GM23338 (cell line): ENCODE results near the gene GRIK4. TPM values are rescaled to one million over a fixed set of nuclear protein-coding genes. Genes with fewer than 3 reads are reported as not detected.

Experiments
- ATAC-seq: fragments of 200-7000 bp; cut with Tn5 transposase; 3 replicates; pipeline ENCODE4 v1.9.1; 2020
- DNase-seq: peaks from one replicate; pipeline ENCODE4 v3.0.0-alpha.2; 2015; ENCODE audit warnings: low spot score
- H2AFZ ChIP-seq: fragments of 200-600 bp; sonication (generic); 2 replicates; pipeline ENCODE4 v1.8.0; 2016; ENCODE audit warnings: antibody characterized with exemption, mild to moderate bottlenecking, moderate library complexity
- H3F3A ChIP-seq: fragments of 200-600 bp; sonication (generic); replicated peaks from 2 replicates; pipeline ENCODE4 v1.8.0; 2017; ENCODE audit warnings: antibody characterized with exemption, mixed run types, low read depth
- H3K27ac ChIP-seq: fragments of 200-600 bp; sonication (generic); 2 replicates; pipeline ENCODE4 v1.6.1; 2016; ENCODE audit warnings: low read depth
- H3K27me3 ChIP-seq: fragments of 200-600 bp; sonication (generic); 2 replicates; pipeline ENCODE4 v1.8.0; 2016; ENCODE audit warnings: mild to moderate bottlenecking, mixed run types, moderate library complexity; ENCODE audit not compliant: insufficient read depth
- H3K36me3 ChIP-seq: fragments of 200-600 bp; sonication (generic); 2 replicates; pipeline ENCODE4 v1.8.0; 2016; ENCODE audit warnings: mild to moderate bottlenecking; ENCODE audit not compliant: insufficient read depth
- H3K4me1 ChIP-seq: fragments of 200-600 bp; sonication (generic); 2 replicates; pipeline ENCODE4 v1.8.0; 2016; ENCODE audit warnings: mild to moderate bottlenecking, moderate library complexity; ENCODE audit not compliant: insufficient read depth
- H3K4me2 ChIP-seq: fragments of 200-600 bp; sonication (generic); 2 replicates; pipeline ENCODE4 v1.7.1; 2017; ENCODE audit warnings: mixed run types
- H3K4me3 ChIP-seq: fragments of 200-600 bp; sonication (generic); 2 replicates; pipeline ENCODE4 v1.6.1; 2016; ENCODE audit warnings: mixed run types
- H3K79me2 ChIP-seq: fragments of 200-600 bp; sonication (generic); replicated peaks from 2 replicates; pipeline ENCODE4 v1.8.0; 2017; ENCODE audit warnings: mild to moderate bottlenecking; ENCODE audit not compliant: insufficient read depth
- H3K9me2 ChIP-seq: fragments of 200-600 bp; sonication (generic); 2 replicates; pipeline ENCODE4 v1.8.0; 2017; ENCODE audit not compliant: insufficient read depth
- H4K20me1 ChIP-seq: fragments of 200-600 bp; sonication (generic); replicated peaks from 2 replicates; pipeline ENCODE4 v1.8.0; 2017; ENCODE audit warnings: mild to moderate bottlenecking; ENCODE audit not compliant: insufficient read depth
- H3K27ac Mint-ChIP-seq: 2 replicates; pipeline ENCODE4 v1.8.0; 2020; ENCODE audit warnings: inconsistent platforms, mild to moderate bottlenecking, moderate library complexity, mixed read lengths
- H3K27me3 Mint-ChIP-seq: 3 replicates; pipeline ENCODE4 v1.8.0; 2022; ENCODE audit warnings: low read depth, mild to moderate bottlenecking, moderate library complexity, mixed read lengths, inconsistent platforms; ENCODE audit not compliant: insufficient read depth, poor library complexity
- H3K36me3 Mint-ChIP-seq: 3 replicates; pipeline ENCODE4 v1.8.0; 2021; ENCODE audit warnings: low read depth, mild to moderate bottlenecking, inconsistent platforms, moderate library complexity, mixed read lengths
- H3K4me1 Mint-ChIP-seq: 3 replicates; pipeline ENCODE4 v1.8.0; 2020; ENCODE audit warnings: mild to moderate bottlenecking, inconsistent platforms, mixed read lengths
- H3K4me3 Mint-ChIP-seq: 3 replicates; pipeline ENCODE4 v1.8.0; 2021; ENCODE audit warnings: moderate library complexity, mild to moderate bottlenecking, inconsistent platforms, mixed read lengths
- H3K9me3 Mint-ChIP-seq: 3 replicates; pipeline ENCODE4 v1.8.0; 2020; ENCODE audit warnings: moderate library complexity, mild to moderate bottlenecking, inconsistent platforms, mixed read lengths
- JUNB ChIP-seq: IDR thresholded peaks from one replicate; pipeline ENCODE4 v1.6.1; 2016; ENCODE audit warnings: antibody characterized with exemption; ENCODE audit not compliant: unreplicated experiment
- POLR2AphosphoS5 ChIP-seq: IDR thresholded peaks from 2 replicates; pipeline ENCODE4 v1.6.1; 2016; ENCODE audit warnings: antibody characterized with exemption, low read depth
- STAT1 ChIP-seq: IDR thresholded peaks from one replicate; pipeline ENCODE4 v1.6.1; 2016; ENCODE audit warnings: antibody characterized with exemption; ENCODE audit not compliant: unreplicated experiment
- ZNF114 ChIP-seq: fragments of 250-450 bp; sonication (Bioruptor Pico); IDR thresholded peaks from 2 replicates; pipeline ENCODE4 v1.5.0; 2020; ENCODE audit warnings: mild to moderate bottlenecking, moderate library complexity
- ZNF331 ChIP-seq: fragments of 250-450 bp; sonication (Bioruptor Pico); IDR thresholded peaks from 2 replicates; pipeline ENCODE4 v1.5.0; 2020; ENCODE audit warnings: low read depth, mild to moderate bottlenecking, moderate library complexity
- polyA plus RNA-seq: library from polyadenylated mRNA; unstranded; fragments of >200 nt; fragmentation: Nextera tagmentation; extraction: Ambion mirVana; gene quantifications from 2 replicates; pipeline ENCODE4 v1.2.1, GENCODE V29; 2016
- total RNA-seq: library from RNA; depleted of rRNA; stranded (reverse); fragments of >200 nt; shearing (Covaris generic); gene quantifications from 2 replicates; pipeline ENCODE4 v1.2.3, GENCODE V29; 2014
- TF ChIP-seq, protein P1 (sequence below): IDR thresholded peaks from 2 replicates; pipeline ENCODE4 v1.6.1; 2016; ENCODE audit warnings: antibody characterized with exemption
- TF ChIP-seq, protein P2 (sequence below): fragments of 250-450 bp; sonication (Bioruptor Pico); IDR thresholded peaks from 2 replicates; pipeline ENCODE4 v1.5.0; 2020; ENCODE audit warnings: mild to moderate bottlenecking, moderate library complexity

GRIK4 gene
- total and polyA plus RNA-seq, 2 experiments from 2014 or later: 0.63 to 2.2 TPM

DNA sequence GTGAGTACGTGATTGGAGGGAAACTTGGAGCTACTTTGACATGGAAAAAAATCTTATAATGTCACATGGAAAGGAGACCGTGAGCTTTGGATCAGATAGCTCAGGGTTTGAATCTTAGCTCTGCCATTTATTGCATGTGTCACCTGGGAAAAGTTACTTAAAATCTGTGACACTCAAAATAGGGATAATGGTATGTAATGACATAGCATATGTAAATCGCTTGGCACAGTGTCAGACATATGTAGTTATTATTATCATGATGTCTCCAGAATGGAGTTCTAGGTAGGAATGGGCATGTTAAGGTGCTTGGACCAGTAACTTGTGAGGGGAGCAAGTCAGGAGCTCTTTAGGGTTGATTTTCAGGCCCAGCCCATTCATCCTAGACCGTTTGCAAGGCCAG, 75.8 kb downstream of the GRIK4 start:
- no peaks in the 10 kb centered on the region for H3K27me3 ChIP-seq
- no peak overlapping the region for H3K27ac Mint-ChIP-seq
- DNase-seq: no peak
- peaks cover 17% of the 10 kb centered on the region for H3K4me1 Mint-ChIP-seq
- H4K20me1 ChIP-seq: no peaks in the 10 kb centered on the region
- peaks cover 16% of the 10 kb centered on the region for H3K9me3 Mint-ChIP-seq
- no peak overlapping the region for H2AFZ ChIP-seq
- no peaks in the 10 kb centered on the region for H3K79me2 ChIP-seq
- H3K27ac ChIP-seq: no peak overlapping the region
- H3K4me3 Mint-ChIP-seq: no peak overlapping the region
- TF ChIP-seq ZNF331 (CRISPR knock-in tag): no peak
- no peak for TF ChIP-seq JUNB
- TF ChIP-seq POLR2AphosphoS5: no peak
- TF ChIP-seq ZNF114: no peak
- TF ChIP-seq, protein P1, sequence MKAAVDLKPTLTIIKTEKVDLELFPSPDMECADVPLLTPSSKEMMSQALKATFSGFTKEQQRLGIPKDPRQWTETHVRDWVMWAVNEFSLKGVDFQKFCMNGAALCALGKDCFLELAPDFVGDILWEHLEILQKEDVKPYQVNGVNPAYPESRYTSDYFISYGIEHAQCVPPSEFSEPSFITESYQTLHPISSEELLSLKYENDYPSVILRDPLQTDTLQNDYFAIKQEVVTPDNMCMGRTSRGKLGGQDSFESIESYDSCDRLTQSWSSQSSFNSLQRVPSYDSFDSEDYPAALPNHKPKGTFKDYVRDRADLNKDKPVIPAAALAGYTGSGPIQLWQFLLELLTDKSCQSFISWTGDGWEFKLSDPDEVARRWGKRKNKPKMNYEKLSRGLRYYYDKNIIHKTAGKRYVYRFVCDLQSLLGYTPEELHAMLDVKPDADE: no peak
- TF ChIP-seq, protein P2, sequence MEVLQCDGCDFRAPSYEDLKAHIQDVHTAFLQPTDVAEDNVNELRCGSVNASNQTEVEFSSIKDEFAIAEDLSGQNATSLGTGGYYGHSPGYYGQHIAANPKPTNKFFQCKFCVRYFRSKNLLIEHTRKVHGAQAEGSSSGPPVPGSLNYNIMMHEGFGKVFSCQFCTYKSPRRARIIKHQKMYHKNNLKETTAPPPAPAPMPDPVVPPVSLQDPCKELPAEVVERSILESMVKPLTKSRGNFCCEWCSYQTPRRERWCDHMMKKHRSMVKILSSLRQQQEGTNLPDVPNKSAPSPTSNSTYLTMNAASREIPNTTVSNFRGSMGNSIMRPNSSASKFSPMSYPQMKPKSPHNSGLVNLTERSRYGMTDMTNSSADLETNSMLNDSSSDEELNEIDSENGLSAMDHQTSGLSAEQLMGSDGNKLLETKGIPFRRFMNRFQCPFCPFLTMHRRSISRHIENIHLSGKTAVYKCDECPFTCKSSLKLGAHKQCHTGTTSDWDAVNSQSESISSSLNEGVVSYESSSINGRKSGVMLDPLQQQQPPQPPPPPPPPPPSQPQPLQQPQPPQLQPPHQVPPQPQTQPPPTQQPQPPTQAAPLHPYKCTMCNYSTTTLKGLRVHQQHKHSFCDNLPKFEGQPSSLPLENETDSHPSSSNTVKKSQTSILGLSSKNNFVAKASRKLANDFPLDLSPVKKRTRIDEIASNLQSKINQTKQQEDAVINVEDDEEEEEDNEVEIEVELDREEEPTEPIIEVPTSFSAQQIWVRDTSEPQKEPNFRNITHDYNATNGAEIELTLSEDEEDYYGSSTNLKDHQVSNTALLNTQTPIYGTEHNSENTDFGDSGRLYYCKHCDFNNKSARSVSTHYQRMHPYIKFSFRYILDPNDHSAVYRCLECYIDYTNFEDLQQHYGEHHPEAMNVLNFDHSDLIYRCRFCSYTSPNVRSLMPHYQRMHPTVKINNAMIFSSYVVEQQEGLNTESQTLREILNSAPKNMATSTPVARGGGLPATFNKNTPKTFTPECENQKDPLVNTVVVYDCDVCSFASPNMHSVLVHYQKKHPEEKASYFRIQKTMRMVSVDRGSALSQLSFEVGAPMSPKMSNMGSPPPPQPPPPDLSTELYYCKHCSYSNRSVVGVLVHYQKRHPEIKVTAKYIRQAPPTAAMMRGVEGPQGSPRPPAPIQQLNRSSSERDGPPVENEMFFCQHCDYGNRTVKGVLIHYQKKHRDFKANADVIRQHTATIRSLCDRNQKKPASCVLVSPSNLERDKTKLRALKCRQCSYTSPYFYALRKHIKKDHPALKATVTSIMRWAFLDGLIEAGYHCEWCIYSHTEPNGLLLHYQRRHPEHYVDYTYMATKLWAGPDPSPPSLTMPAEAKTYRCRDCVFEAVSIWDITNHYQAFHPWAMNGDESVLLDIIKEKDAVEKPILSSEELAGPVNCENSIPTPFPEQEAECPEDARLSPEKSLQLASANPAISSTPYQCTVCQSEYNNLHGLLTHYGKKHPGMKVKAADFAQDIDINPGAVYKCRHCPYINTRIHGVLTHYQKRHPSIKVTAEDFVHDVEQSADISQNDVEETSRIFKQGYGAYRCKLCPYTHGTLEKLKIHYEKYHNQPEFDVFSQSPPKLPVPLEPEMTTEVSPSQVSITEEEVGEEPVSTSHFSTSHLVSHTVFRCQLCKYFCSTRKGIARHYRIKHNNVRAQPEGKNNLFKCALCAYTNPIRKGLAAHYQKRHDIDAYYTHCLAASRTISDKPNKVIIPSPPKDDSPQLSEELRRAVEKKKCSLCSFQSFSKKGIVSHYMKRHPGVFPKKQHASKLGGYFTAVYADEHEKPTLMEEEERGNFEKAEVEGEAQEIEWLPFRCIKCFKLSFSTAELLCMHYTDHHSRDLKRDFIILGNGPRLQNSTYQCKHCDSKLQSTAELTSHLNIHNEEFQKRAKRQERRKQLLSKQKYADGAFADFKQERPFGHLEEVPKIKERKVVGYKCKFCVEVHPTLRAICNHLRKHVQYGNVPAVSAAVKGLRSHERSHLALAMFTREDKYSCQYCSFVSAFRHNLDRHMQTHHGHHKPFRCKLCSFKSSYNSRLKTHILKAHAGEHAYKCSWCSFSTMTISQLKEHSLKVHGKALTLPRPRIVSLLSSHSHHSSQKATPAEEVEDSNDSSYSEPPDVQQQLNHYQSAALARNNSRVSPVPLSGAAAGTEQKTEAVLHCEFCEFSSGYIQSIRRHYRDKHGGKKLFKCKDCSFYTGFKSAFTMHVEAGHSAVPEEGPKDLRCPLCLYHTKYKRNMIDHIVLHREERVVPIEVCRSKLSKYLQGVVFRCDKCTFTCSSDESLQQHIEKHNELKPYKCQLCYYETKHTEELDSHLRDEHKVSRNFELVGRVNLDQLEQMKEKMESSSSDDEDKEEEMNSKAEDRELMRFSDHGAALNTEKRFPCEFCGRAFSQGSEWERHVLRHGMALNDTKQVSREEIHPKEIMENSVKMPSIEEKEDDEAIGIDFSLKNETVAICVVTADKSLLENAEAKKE (CRISPR knock-in tag): no peak
- TF ChIP-seq STAT1: no peak
- H3F3A ChIP-seq: no peaks in the 10 kb centered on the region
- no peak for ATAC-seq
- H3K27me3 Mint-ChIP-seq: peaks cover 7% of the 10 kb centered on the region
- H3K9me2 ChIP-seq: no peaks in the 10 kb centered on the region
- H3K4me2 ChIP-seq: no peak overlapping the region
- H3K36me3 ChIP-seq: no peaks in the 10 kb centered on the region
- no peak overlapping the region for H3K4me3 ChIP-seq
- H3K36me3 Mint-ChIP-seq: peaks cover 7% of the 10 kb centered on the region; the same call in 1 of the 3 replicates
- H3K4me1 ChIP-seq: peaks cover 13% of the 10 kb centered on the region
